GM18511 (cell line): Measurements from ENCODE around the gene RYR1.
"Not testable (repeated sequence)": the region's sequence is repeated elsewhere in the genome, so short reads cannot be mapped to it uniquely, and the experiment has no call there.

ENCODE experiments used
- ATAC-seq: cut with Tn5 transposase; IDR thresholded peaks from one replicate; pipeline ENCODE4 v1.9.1; 2021; ENCODE audit warnings: mild to moderate bottlenecking, moderate library complexity; ENCODE audit not compliant: unreplicated experiment

The RYR1 gene

GRCh38 chr19:38399537-38399936, 34.0 kb upstream of the RYR1 start:
- no peak for ATAC-seq

- no peak for ATAC-seq
Measured at GRCh38 chr19:38400361-38400760, 33.1 kb upstream of the RYR1 start.

GRCh38 chr19:38401148-38401547, 32.3 kb upstream of the RYR1 start:
- no peak for ATAC-seq

GRCh38 chr19:38402623-38402966, 30.9 kb upstream of the RYR1 start:
- peak; percentile 10 for ATAC-seq

- peak; percentile 95 for ATAC-seq
Measured at GRCh38 chr19:38402967-38403674, 30.4 kb upstream of the RYR1 start, which contains the start of gene FAM98C. Gene FAM98C (plus strand): TSS chr19:38403093. CDS start chr19:38403154, 61 bp downstream.

GRCh38 chr19:38404858-38405257, 28.6 kb upstream of the RYR1 start:
- ATAC-seq, result no peak

GRCh38 chr19:38405276-38405675, 28.2 kb upstream of the RYR1 start:
- no peak for ATAC-seq

- no peak for ATAC-seq
Measured at GRCh38 chr19:38409631-38410133, 23.8 kb upstream of the RYR1 start.

- not testable (repeated sequence) for ATAC-seq
Measured at GRCh38 chr19:38410407-38410806, 23.1 kb upstream of the RYR1 start.

- ATAC-seq, result no peak
Measured at GRCh38 chr19:38411041-38411712, 22.3 kb upstream of the RYR1 start.

GRCh38 chr19:38411898-38412297, 21.6 kb upstream of the RYR1 start:
- not testable (repeated sequence) for ATAC-seq

- no peak for ATAC-seq
Measured at GRCh38 chr19:38412491-38412890, 21.0 kb upstream of the RYR1 start.

GRCh38 chr19:38412961-38413360, 20.5 kb upstream of the RYR1 start:
- no peak for ATAC-seq

- no peak for ATAC-seq
Measured at GRCh38 chr19:38413416-38413815, 20.1 kb upstream of the RYR1 start.

- no peak for ATAC-seq
Measured at GRCh38 chr19:38417146-38417543, 16.3 kb upstream of the RYR1 start.

GRCh38 chr19:38417544-38418506, 15.7 kb upstream of the RYR1 start:
- ATAC-seq, result no peak

- ATAC-seq, result no peak
Measured at GRCh38 chr19:38420935-38421334, 12.6 kb upstream of the RYR1 start.

- no peak for ATAC-seq
Measured at GRCh38 chr19:38421856-38422255, 11.6 kb upstream of the RYR1 start.

GRCh38 chr19:38422438-38422837, 11.1 kb upstream of the RYR1 start:
- ATAC-seq, result no peak

- ATAC-seq, result no peak
Measured at GRCh38 chr19:38424272-38424671, 9.2 kb upstream of the RYR1 start.

- no peak for ATAC-seq
Measured at GRCh38 chr19:38425222-38425809, 8.2 kb upstream of the RYR1 start.
